SK-N-MC (cell line): ENCODE results near the gene MRPL39.

Source experiments
- EZH2 ChIP-seq: fragments of 200-600 bp; sonication (generic); IDR thresholded peaks from one replicate; pipeline ENCODE4 v1.6.1; 2017; ENCODE audit warnings: antibody characterized with exemption
- POLR2AphosphoS5 ChIP-seq: IDR thresholded peaks from 2 replicates; pipeline ENCODE4 v1.6.1; 2012; ENCODE audit warnings: mild to moderate bottlenecking, low read depth, low read length, borderline replicate concordance

DNA sequence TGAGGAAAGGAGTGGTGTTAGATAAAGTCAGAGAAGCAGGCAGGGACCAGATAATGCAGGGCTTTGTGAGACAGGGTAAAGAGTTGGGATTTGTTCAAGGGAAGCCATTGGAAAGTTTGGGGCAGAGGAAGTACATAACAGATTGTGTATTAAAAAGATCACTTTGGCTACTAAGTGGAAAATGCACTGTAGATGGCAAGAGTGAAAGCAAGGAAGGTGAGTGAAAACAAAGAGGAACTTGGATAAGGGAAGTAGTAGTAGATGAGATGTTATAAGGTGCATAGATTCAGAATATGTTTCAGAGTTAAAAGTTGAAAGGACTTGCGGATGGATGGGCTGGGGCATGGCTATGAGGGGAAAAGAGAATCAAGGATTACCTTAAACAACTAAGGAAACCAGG is 17.4 kb downstream of the MRPL39 start:
- TF ChIP-seq EZH2 (no peak), POLR2AphosphoS5 (no peak)
